Pons (tissue), 1 donor: ENCODE results near the gene CACNA2D3.
"Not testable (repeated sequence)": the region's sequence is repeated elsewhere in the genome, so short reads cannot be mapped to it uniquely, and the experiment has no call there.

ENCODE experiments used
- DNase-seq: peaks from one replicate; pipeline ENCODE4 v3.0.0-alpha.2; 2016; ENCODE audit warnings: low spot score

The CACNA2D3 gene

GRCh38 chr3:54464554-54464953, 342.2 kb downstream of the CACNA2D3 start:
- not testable (repeated sequence) for DNase-seq

DNA sequence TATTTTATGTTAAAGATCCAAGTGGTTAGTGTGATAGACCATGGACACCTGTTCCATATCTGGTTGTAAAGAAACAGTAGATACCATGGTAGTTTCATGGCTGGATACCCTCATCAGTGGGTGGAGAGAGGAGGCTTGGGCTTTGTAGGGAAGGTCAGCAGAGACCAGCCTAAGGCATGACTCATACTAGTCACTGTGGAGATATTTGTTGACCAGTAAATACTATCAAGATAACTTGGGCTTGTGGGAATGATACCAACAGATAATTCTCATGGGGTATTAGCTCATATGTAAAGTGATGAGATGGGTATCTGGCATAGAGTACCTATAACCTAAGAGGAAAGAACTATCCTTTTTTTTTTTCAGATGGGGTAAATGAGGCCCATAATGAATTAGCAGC, 354.5 kb downstream of the CACNA2D3 start:
- DNase-seq = no peak

- DNase-seq = no peak
Measured at GRCh38 chr3:54481606-54482365, 359.4 kb downstream of the CACNA2D3 start.

- DNase-seq = no peak
Measured at GRCh38 chr3:54484334-54484733, 362.0 kb downstream of the CACNA2D3 start.

GRCh38 chr3:54486317-54486716, 364.0 kb downstream of the CACNA2D3 start:
- DNase-seq = no peak

DNA sequence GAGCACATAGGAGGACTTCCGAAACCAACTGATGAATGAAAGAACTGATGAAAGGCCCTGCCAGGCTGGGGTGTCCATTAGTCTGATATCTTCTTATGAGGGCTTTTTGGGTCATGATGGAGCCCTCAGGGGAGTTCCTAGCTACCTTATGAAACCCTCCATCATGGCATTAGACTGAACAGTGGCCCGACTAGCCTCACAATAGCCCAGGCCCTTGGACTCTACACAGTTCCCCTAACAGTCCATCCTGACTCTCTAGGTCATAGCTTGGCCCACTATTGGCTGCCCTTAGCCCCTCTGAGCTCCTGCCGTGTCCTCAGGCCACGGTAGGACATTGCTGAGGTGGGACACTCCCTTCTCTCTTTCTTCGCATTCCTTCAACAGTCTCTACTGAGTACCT, 365.9 kb downstream of the CACNA2D3 start:
- no peak for DNase-seq

DNA sequence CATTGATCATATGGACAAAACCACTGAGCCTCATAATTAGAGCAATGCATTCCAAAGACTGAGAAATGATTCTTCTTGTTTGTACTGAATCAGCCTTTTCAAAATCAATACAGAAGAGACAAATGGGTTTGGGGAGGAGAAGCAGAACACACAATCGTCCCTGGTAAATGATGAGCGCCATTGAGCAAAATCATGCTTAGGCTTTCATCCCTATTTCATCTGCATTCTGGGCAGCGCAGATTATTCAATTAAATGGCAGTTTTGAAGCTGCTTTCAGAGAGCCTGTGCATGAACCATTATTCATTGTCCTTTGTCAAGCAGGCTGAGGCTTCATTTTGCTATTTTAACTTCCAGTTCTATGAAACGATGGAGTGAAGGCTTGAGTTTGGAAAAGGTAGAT, 371.9 kb downstream of the CACNA2D3 start:
- peak; percentile 4 for DNase-seq

DNA sequence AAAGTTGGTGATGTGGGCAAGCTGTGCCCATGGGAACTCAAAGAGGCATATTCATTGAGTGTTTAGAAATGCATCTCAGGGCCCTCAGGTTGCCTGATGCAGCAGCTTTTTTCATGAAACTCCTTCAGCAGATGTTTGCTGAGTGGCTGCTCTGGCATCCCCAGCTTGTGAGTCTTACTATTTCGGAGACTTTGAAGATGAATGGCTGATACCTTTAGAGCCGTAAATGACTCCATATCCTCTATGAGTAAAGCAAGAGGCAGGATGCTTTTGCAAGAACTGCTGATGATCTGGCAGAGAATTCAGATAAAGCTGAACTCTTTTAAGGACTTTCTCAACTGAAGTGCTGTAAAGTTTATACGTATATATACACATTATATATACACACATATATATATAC, 384.3 kb downstream of the CACNA2D3 start:
- DNase-seq = no peak

GRCh38 chr3:54507876-54508460, 385.6 kb downstream of the CACNA2D3 start:
- no peak for DNase-seq

DNA sequence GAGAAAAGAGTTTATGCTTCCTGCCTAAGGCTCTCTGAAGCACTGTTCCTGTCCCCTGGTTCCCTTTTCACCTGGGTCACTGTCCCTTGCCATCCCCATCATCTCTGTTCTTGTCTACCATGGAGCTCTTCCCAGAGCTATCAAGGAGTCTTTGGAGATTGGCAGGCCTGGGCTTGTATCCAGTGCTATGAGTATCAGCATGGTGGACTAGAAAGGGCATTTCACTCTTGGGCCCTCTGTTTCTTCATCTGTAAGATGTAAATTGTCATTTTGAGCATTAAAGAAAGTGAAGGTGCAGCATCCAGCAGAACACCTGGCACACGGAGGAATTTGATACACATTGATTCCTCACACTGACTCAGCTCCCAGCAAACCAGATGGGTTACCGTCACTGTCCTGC, 388.2 kb downstream of the CACNA2D3 start:
- no peak for DNase-seq

GRCh38 chr3:54511766-54512365, 389.5 kb downstream of the CACNA2D3 start:
- DNase-seq = no peak

DNA sequence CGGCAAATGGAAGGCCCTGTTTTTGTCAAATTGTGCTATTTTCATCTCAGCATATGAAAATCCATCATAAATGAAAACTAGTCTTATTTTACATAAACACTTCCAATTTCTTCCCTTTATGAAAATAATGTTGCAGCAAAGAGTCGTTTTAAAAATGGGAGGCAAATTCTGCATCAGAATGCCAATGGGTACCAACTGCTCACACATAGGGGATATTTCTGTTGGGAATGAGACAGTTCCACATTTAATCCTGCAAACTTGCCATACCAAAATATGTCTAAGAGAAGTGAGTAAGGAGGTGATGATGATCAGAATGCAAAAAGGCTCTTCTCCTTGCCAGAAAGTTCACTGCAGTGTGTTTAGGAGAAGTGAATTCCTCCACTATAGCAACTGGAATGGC, 391.7 kb downstream of the CACNA2D3 start:
- no peak for DNase-seq

GRCh38 chr3:54514416-54514815, 392.1 kb downstream of the CACNA2D3 start:
- no peak for DNase-seq

DNA sequence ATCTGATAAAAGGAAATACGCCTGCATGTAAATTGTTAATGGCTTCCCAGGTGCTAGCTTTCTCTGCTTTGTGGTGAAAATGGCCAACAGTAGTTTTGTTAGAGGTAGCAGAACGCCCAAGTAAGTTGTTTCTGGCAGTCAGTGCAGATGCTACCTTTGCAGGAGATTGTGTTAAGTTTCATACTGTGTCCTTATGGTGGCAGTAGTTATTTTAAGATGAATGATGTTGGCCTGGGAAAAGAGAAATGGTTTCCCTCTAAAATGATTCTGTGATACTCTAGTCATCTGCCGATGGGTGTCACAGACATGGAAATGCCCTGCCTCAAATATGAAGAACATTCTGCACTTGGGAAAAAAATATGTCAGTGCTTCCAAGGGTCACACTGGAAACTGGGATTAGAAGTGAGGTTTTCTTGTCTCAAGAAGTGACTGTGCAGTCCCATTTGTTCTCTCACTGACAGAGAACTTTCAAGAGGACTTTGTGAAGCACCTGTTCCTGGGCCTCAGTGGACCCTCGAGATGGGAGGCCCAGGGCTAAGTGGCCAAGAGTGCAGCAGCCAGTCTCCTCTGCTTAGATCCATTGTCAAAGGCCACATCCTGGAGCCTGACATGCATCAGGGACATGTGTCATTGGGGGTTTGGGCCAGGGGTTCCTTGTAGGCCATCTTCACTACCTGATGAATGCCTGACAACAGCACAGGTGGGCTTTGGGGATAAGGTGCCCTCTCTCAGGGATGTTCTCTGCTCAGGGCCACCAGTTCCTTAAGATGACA, 393.3 kb downstream of the CACNA2D3 start:
- no peak for DNase-seq

DNA sequence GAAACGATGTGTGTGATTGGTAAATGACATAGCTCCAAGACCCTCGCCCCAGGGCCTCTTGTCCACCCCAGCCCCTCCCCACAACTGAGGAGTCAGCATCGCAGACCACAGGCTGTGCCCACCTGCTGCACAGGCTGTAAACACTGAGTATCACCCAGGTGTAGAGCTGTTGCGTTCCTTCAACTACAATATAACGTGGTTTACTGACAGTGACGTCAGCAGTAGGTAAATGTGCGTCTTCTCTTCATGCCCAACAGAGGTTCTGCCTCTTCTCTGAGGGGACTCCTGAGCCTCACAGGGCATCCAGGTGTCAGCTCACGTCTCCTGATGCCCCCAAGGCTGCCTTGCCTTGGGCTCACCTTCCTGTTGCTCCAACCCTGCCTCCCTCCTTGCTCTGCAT, 395.1 kb downstream of the CACNA2D3 start:
- no peak for DNase-seq

GRCh38 chr3:54518011-54518675, 395.8 kb downstream of the CACNA2D3 start:
- no peak for DNase-seq

DNA sequence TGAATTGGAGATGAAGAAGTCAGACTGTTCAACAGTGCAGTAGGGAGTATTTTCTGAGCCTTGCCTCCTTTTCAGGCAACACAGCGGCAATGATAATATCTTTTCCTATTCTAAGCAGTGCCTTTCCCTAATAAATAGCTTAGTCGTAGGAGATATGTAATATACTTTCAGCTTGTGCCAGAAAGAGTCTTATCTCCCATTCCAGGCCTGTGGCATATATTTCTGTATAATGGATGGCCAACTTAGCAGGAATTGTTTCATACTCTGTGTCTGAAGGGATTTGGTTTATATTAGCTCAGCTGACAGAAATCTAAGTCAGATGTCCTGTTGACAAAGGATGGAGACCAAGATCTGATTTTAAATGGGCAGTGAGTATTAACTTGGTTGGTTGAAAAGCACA, 397.1 kb downstream of the CACNA2D3 start:
- DNase-seq = no peak

DNA sequence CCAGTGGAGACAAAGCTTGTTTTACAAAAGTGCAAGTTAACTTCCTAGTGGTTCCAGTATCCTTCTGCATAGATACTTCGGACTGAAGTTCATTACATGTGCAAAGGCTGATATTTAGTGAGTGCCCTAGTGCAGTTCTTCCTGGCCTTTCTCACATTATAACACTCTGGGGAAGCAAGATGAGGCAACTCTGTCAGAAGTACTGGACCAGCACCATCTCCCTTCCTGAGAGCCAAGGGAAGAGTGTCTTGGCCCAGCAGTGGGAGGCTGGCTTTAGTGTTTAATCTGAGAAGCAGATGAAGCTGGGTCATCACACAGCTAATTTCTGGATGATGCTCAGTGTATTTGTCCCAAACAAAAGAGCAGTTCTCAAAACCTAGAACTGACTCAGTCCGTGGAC, 397.7 kb downstream of the CACNA2D3 start:
- DNase-seq = no peak

- no peak for DNase-seq
Measured at GRCh38 chr3:54527521-54527920, 405.2 kb downstream of the CACNA2D3 start.

DNA sequence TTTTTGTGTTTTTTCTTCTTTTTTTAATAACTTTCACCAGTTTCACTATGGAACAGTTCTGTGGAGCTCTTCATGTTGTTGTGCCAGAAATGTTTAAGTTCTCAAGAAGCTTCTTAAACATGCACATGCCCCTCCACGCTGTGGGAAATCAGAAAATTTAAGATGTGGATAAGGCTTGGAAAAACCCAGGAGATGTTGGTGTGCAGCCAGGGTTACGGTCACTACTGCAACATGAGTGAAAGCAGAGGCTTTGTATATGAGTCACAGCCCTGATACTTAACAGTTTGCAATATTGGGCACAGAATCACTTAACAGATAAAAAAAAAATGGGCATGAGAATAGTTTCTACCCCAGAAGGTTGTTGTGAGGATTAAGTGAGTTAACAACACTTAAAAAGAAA, 405.6 kb downstream of the CACNA2D3 start:
- DNase-seq = no peak

DNA sequence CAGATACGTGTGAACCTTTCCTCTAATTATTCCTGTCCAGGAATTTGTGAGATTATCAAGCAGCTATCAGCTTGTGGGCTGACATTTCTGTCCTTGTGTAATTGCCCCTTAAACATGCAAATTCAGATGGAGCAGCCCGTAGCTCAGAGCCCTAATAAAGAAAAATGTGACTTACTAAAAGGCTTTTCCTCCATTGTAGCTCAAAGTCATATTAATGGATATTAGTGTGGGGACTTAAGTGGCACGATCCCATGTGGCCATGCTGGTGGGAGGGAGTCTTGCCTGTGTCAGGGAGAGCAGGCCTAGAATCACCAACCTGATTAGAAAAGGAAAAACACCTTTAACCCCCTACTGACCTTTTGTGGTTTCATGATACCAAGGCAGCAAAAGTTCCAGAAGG, 406.3 kb downstream of the CACNA2D3 start:
- DNase-seq = no peak

- DNase-seq = no peak
Measured at GRCh38 chr3:54530091-54530490, 407.7 kb downstream of the CACNA2D3 start.
